GM23248 (cell line): Measurements from ENCODE around the gene NME3. TPM values are rescaled to one million over a fixed set of nuclear protein-coding genes. Genes with fewer than 3 reads are reported as not detected.

Experiments used
- DNase-seq: peaks from one replicate; pipeline ENCODE4 v3.0.0-alpha.2; 2015
- H2AFZ ChIP-seq: fragments of 200-600 bp; sonication (generic); 2 replicates; pipeline ENCODE4 v1.6.1; 2016; ENCODE audit warnings: antibody characterized with exemption
- H3F3A ChIP-seq: fragments of 200-600 bp; sonication (generic); 2 replicates; pipeline ENCODE4 v1.6.1; 2016; ENCODE audit warnings: mild to moderate bottlenecking, antibody characterized with exemption, mixed run types; ENCODE audit not compliant: insufficient read depth
- H3K27ac ChIP-seq: fragments of 200-600 bp; sonication (generic); 2 replicates; pipeline ENCODE4 v1.5.1; 2016; ENCODE audit warnings: mild to moderate bottlenecking
- H3K27me3 ChIP-seq: fragments of 200-600 bp; sonication (generic); replicated peaks from 2 replicates; pipeline ENCODE4 v1.6.1; 2016; ENCODE audit warnings: mild to moderate bottlenecking; ENCODE audit not compliant: insufficient read depth
- H3K36me3 ChIP-seq: fragments of 200-600 bp; sonication (generic); 2 replicates; pipeline ENCODE4 v1.6.1; 2016; ENCODE audit warnings: low read depth, mild to moderate bottlenecking
- H3K4me1 ChIP-seq: fragments of 200-600 bp; sonication (generic); 2 replicates; pipeline ENCODE4 v1.6.1; 2016; ENCODE audit warnings: mild to moderate bottlenecking; ENCODE audit not compliant: insufficient read depth
- H3K4me2 ChIP-seq: fragments of 200-600 bp; sonication (generic); one replicate; pipeline ENCODE4 v1.6.1; 2016; ENCODE audit warnings: mild to moderate bottlenecking; ENCODE audit not compliant: unreplicated experiment
- H3K4me3 ChIP-seq: fragments of 200-600 bp; sonication (generic); 2 replicates; pipeline ENCODE4 v1.5.1; 2016; ENCODE audit warnings: mild to moderate bottlenecking
- H3K79me2 ChIP-seq: fragments of 200-600 bp; sonication (generic); 2 replicates; pipeline ENCODE4 v1.6.1; 2016; ENCODE audit warnings: mild to moderate bottlenecking; ENCODE audit not compliant: insufficient read depth
- H3K9ac ChIP-seq: fragments of 200-600 bp; sonication (generic); 2 replicates; pipeline ENCODE4 v1.6.1; 2016; ENCODE audit warnings: mild to moderate bottlenecking
- H3K9me2 ChIP-seq: fragments of 200-600 bp; sonication (generic); 2 replicates; pipeline ENCODE4 v1.6.1; 2016; ENCODE audit warnings: mixed run types, mild to moderate bottlenecking, moderate library complexity; ENCODE audit not compliant: insufficient read depth
- H3K9me3 ChIP-seq: fragments of 200-600 bp; sonication (generic); one replicate; pipeline ENCODE4 v1.6.1; 2017; ENCODE audit warnings: low read depth
- H4K20me1 ChIP-seq: fragments of 200-600 bp; sonication (generic); 2 replicates; pipeline ENCODE4 v1.6.0; 2016; ENCODE audit not compliant: insufficient read depth
- EZH2 ChIP-seq: fragments of 200-600 bp; sonication (generic); IDR thresholded peaks from 2 replicates; pipeline ENCODE4 v1.6.1; 2018; ENCODE audit warnings: antibody characterized with exemption, mild to moderate bottlenecking; ENCODE audit not compliant: insufficient read depth, poor library complexity, severe bottlenecking
- EZH2phosphoT487 ChIP-seq: fragments of 200-600 bp; sonication (generic); IDR thresholded peaks from 2 replicates; pipeline ENCODE4 v1.6.1; 2018; ENCODE audit warnings: antibody characterized with exemption, moderate library complexity, mild to moderate bottlenecking, low read depth; ENCODE audit not compliant: insufficient read depth
- WGBS, 2 experiments: methylation state at CpG; one replicate each; pipeline ENCODE4 v1.1.6; 2015 to 2017; ENCODE audit warnings: low lambda C conversion rate in 2 of 2, low coverage in 1 of 2; ENCODE audit errors: missing lambda C conversion rate in 2 of 2; 5-methylcytosine and 5-hydroxymethylcytosine counted together
- in situ Hi-C: fragments of 300-500 bp; cut with MboI; formaldehyde crosslinking; loops from 2 replicates; pipeline ENCODE4 v1.15.0; 2020
- polyA plus RNA-seq: library from polyadenylated mRNA; unstranded; fragments of >200 nt; fragmentation: Nextera tagmentation; extraction: Ambion mirVana; gene quantifications from 2 replicates; pipeline ENCODE4 v1.2.1, GENCODE V29; 2016
- total RNA-seq: library from RNA; depleted of rRNA; stranded (reverse); fragments of >200 nt; shearing (Covaris generic); gene quantifications from 2 replicates; pipeline ENCODE4 v1.2.3, GENCODE V29; 2014

NME3 gene
- total and polyA plus RNA-seq, 2 experiments from 2014 or later, result 45.3 to 55.4 TPM

DNA sequence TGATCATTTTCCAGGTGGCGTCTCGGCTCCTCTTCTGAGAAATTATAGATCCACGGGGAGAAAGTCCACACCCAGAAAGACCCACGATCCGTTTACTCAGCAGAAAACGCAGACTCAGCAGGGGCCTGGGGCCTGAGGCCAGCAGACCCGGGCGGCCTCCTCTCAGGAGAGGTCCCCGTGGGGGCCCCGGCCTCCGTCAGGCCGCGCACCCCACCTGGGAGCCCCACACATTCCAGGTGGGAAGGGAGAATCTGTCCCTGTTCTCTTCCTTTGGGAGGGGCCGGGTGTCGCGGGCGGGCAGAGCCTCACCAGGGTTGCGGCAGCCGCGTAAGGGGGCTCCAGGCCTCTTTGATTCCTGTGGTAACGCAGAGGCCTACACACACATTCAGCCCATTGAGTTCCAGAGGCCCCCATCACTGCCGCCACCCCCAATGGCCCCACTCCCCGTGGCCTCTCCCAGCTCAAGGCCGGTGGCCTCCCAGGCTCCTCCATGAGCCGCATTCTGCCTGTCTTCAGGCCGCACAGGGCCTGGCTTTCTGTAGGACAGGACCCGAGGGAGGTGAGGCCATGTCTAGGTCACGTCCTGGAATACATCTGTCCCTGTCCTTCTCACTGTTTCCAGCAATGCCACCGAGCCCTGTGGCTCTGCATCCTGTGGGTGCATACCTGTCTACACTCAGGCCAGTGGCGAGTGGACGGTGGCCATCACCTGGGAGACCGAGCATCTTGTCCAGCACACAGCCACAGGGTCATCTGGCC, 23.7 kb upstream of the NME3 start:
- Histone ChIP-seq H3F3A (no peaks in the 10 kb centered on the region), H3K79me2 (no peaks in the 10 kb centered on the region), H3K4me2 (no peak overlapping the region), H3K9me3 (no peaks in the 10 kb centered on the region), H2AFZ (no peak overlapping the region), H4K20me1 (no peaks in the 10 kb centered on the region), H3K4me3 (no peak overlapping the region), H3K36me3 (no peaks in the 10 kb centered on the region), H3K9ac (no peak overlapping the region), H3K4me1 (no peaks in the 10 kb centered on the region), H3K27me3 (no peaks in the 10 kb centered on the region), H3K9me2 (no peaks in the 10 kb centered on the region), H3K27ac (no peak overlapping the region)
- no peak for DNase-seq
- 75 to 79% methylated on average over 27 to 32 of the region's 32 CpGs for WGBS, 2 experiments
- in situ Hi-C loops, result no loop called here
- TF ChIP-seq EZH2, result no peak
- TF ChIP-seq EZH2phosphoT487, result no peak

- Histone ChIP-seq H3K4me1 (no peaks in the 10 kb centered on the region), H4K20me1 (no peaks in the 10 kb centered on the region), H3F3A (no peaks in the 10 kb centered on the region), H3K36me3 (no peaks in the 10 kb centered on the region; the same call in 1 of the 2 replicates), H3K9ac (no peak overlapping the region), H3K79me2 (no peaks in the 10 kb centered on the region), H3K4me2 (no peak overlapping the region), H3K9me2 (no peaks in the 10 kb centered on the region), H3K9me3 (no peaks in the 10 kb centered on the region), H3K27me3 (no peaks in the 10 kb centered on the region), H3K27ac (no peak overlapping the region), H2AFZ (no peak overlapping the region), H3K4me3 (no peak overlapping the region)
- WGBS, 2 experiments, result 63 to 64% methylated on average over 17 to 18 of the region's 18 CpGs
- in situ Hi-C loops, result no loop called here
- TF ChIP-seq EZH2phosphoT487 (no peak), EZH2 (no peak)
- DNase-seq, result no peak
Observed at GRCh38 chr16:1794221-1794871, 23.0 kb upstream of the NME3 start.

- no peaks in the 10 kb centered on the region for H3K9me2 ChIP-seq
- no peak for DNase-seq
- no peaks in the 10 kb centered on the region for H3K79me2 ChIP-seq
- H3K27ac ChIP-seq, result no peak within 1 kb of the TSS
- no peaks in the 10 kb centered on the region; the same call in 1 of the 2 replicates for H3K36me3 ChIP-seq
- 42 to 53% methylated on average over 18 to 21 of the region's 28 CpGs for WGBS, 2 experiments
- H3K4me3 ChIP-seq, result no peak within 1 kb of the TSS
- no peaks in the 10 kb centered on the region for H3K4me1 ChIP-seq
- no peaks in the 10 kb centered on the region for H4K20me1 ChIP-seq
- H3K9me3 ChIP-seq, result no peaks in the 10 kb centered on the region
- in situ Hi-C loops, result no loop called here
- no peak within 1 kb of the TSS for H3K4me2 ChIP-seq
- H3K9ac ChIP-seq, result no peak within 1 kb of the TSS
- TF ChIP-seq EZH2phosphoT487 (no peak), EZH2 (no peak)
- no peak within 1 kb of the TSS for H2AFZ ChIP-seq
- no peaks in the 10 kb centered on the region for H3F3A ChIP-seq
- H3K27me3 ChIP-seq, result no peaks in the 10 kb centered on the region
Observed at GRCh38 chr16:1793578-1794220, 22.4 kb upstream of the NME3 start, which contains the start of gene IGFALS. IGFALS (minus strand) TSS chr16:1793705; CDS start chr16:1793652, 53 bp downstream.

- H4K20me1 ChIP-seq, result no peaks in the 10 kb centered on the region
- no peak overlapping the region for H3K4me3 ChIP-seq
- H3K9me3 ChIP-seq, result no peaks in the 10 kb centered on the region
- H3K4me1 ChIP-seq, result no peaks in the 10 kb centered on the region
- H3K27me3 ChIP-seq, result no peaks in the 10 kb centered on the region
- no peak overlapping the region for H3K27ac ChIP-seq
- DNase-seq, result no peak
- 85% methylated on average over 12 to 33 of the region's 33 CpGs for WGBS, 2 experiments
- H3F3A ChIP-seq, result no peaks in the 10 kb centered on the region
- no peak overlapping the region for H3K9ac ChIP-seq
- no peaks in the 10 kb centered on the region for H3K9me2 ChIP-seq
- in situ Hi-C loops, result no loop called here
- no peak overlapping the region for H3K4me2 ChIP-seq
- no peaks in the 10 kb centered on the region for H3K79me2 ChIP-seq
- H2AFZ ChIP-seq, result no peak overlapping the region
- TF ChIP-seq EZH2, result no peak
- TF ChIP-seq EZH2phosphoT487, result no peak
- no peaks in the 10 kb centered on the region; the same call in 1 of the 2 replicates for H3K36me3 ChIP-seq
Observed at GRCh38 chr16:1792836-1793577, 21.7 kb upstream of the NME3 start.
